Measurements from ENCODE around the gene CPNE2.
A peak's percentile ranks its signal among the peaks of the same experiment; 100 is the strongest.
"Not testable (repeated sequence)": the region's sequence is repeated elsewhere in the genome, so short reads cannot be mapped to it uniquely, and the experiment has no call there.

Gene CPNE2

DNA sequence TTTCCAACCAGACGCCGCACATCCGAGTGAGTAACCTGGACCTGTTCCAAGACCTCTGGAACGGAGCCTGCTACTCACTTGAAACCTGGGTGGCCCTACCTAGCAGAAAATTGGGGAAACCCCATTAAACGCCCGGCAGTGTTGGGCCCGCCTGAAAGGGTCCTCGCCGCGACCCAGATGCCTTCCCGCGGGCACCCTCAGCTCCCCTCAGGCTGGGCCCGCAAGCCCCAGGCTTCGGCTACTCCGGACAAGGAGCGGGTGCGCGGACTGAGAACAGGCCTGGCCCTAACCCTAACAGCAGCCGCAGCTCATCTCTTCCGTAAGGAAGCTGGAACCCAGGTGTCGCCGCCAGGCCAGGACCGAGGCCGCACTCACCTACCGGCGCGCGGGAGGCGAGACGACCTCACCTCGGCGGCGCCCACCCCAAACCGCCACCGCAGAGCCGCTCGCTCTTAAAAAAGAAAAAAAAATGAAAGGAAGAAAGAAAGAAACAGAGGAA, 93.1 kb downstream of the CPNE2 start:
- H3K27me3 ChIP-seq = no peaks in the 10 kb centered on the region
- H3K9me3 ChIP-seq = no peaks in the 10 kb centered on the region
- peak; percentile 62 for DNase-seq
- peak overlapping the region; percentile 98 for H3K4me3 ChIP-seq (ENCODE audit: low read depth, low read length)
- TF ChIP-seq, protein P1, sequence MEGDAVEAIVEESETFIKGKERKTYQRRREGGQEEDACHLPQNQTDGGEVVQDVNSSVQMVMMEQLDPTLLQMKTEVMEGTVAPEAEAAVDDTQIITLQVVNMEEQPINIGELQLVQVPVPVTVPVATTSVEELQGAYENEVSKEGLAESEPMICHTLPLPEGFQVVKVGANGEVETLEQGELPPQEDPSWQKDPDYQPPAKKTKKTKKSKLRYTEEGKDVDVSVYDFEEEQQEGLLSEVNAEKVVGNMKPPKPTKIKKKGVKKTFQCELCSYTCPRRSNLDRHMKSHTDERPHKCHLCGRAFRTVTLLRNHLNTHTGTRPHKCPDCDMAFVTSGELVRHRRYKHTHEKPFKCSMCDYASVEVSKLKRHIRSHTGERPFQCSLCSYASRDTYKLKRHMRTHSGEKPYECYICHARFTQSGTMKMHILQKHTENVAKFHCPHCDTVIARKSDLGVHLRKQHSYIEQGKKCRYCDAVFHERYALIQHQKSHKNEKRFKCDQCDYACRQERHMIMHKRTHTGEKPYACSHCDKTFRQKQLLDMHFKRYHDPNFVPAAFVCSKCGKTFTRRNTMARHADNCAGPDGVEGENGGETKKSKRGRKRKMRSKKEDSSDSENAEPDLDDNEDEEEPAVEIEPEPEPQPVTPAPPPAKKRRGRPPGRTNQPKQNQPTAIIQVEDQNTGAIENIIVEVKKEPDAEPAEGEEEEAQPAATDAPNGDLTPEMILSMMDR (IDR thresholded peaks at IDR 0.05; ENCODE audit: low read depth, low read length) = no peak
- H3K36me3 ChIP-seq = no peaks in the 10 kb centered on the region
- peaks cover 3% of the 10 kb centered on the region; the same call in 1 of the 2 replicates for H3K4me1 ChIP-seq

DNA sequence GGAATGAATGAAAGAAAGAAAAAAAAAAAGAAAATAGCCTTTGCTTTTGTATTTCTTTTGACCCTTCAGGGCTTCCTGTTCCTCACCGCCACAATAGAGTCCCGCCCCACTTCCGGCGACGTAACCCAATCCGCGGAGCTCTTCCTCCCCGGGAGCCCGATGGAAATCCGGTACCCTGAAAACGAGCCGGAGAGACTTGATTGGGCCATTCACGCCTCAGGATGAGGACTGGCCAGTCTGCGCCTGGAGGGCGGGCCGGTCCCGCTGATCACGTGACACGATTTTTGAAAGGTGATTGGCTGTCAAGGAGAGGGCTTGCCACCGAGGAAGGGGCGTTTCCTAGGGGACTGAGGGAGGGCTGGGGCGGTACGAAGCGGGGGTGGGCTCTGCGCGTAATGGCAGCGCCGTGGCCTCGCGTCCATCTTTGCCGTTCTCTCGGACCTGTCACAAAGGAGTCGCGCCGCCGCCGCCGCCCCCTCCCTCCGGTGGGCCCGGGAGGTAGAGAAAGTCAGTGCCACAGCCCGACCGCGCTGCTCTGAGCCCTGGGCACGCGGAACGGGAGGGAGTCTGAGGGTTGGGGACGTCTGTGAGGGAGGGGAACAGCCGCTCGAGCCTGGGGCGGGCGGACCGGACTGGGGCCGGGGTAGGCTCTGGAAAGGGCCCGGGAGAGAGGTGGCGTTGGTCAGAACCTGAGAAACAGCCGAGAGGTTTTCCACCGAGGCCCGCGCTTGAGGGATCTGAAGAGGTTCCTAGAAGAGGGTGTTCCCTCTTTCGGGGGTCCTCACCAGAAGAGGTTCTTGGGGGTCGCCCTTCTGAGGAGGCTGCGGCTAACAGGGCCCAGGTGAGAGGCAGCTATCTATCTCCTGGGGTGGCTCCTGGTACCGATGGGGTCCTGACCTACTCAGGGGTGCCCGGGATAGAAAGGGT, 93.8 kb downstream of the CPNE2 start, which contains the start of the genes PSME3IP1 and RSPRY1:
TSS of gene PSME3IP1 (minus strand) at position 95 of the 927 bp plus-strand sequence. CDS start 12,185 bp downstream, outside the sequence.
TSS of gene RSPRY1 (plus strand) at position 385 of the 927 bp plus-strand sequence. CDS start 18,330 bp downstream, outside the sequence.
- Histone ChIP-seq H3K36me3 (no peaks in the 10 kb centered on the region), H3K4me3 (ENCODE audit: low read depth, low read length) (peak within 1 kb of the TSS; percentile 98), H3K27me3 (no peaks in the 10 kb centered on the region), H3K4me1 (peaks cover 3% of the 10 kb centered on the region; the same call in 1 of the 2 replicates), H3K9me3 (no peaks in the 10 kb centered on the region)
- peak; percentile 99 for DNase-seq
- TF ChIP-seq, protein P1 (IDR thresholded peaks at IDR 0.05; ENCODE audit: low read depth, low read length) = no peak

DNA sequence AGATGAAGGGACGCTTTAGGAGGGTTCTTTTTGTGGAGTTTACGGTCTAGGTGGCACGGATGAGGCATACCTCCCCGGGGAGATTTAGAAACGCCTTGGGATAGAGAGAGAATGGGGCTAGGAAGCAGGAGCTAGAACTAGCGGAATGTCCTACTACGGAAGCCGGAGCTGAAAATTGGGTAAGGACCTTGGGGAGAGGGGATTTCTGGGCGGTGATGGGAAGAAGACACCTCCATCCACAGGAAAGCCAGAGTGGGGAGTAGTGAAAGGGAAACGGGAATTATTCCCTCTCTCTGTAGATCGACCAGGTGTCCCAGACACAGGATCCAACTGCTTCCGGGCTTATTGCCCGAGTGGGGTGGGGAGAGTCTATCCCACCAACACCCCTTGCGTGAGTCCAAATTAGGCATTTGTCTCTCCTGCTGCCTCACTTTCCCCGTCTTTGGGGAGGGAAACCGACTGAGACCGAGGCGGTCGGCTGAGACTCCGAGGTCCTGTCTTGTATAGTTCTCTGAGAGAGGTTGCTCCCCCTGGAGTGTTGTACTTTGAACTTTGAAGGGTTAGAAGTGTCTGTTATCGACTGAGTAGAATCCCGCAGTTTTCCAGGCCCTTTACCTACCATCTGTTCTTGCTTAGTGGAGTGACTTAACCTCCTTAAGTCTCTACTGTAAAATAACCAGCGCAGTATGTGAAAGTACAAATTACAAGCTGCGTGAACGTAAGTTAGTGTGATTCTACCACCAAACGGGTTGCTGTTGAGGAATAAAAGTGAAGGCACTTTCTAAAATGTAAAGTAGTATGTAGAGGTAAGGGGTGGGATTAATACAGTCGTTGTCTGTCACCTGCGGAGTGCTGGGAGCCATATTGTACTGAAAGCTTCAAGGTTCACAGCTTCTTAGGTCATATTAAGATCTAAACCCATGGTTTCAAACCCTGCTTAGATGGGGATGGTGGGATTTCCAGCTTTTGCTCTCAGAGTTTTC, 94.8 kb downstream of the CPNE2 start:
- no peaks in the 10 kb centered on the region for H3K36me3 ChIP-seq
- no peaks in the 10 kb centered on the region for H3K27me3 ChIP-seq
- peaks cover 3% of the 10 kb centered on the region; the same call in 1 of the 2 replicates for H3K4me1 ChIP-seq
- TF ChIP-seq, protein P1 (IDR thresholded peaks at IDR 0.05; ENCODE audit: low read depth, low read length) = no peak
- peak overlapping the region; percentile 98 for H3K4me3 ChIP-seq (ENCODE audit: low read depth, low read length)
- DNase-seq = no peak
- H3K9me3 ChIP-seq = no peaks in the 10 kb centered on the region

DNA sequence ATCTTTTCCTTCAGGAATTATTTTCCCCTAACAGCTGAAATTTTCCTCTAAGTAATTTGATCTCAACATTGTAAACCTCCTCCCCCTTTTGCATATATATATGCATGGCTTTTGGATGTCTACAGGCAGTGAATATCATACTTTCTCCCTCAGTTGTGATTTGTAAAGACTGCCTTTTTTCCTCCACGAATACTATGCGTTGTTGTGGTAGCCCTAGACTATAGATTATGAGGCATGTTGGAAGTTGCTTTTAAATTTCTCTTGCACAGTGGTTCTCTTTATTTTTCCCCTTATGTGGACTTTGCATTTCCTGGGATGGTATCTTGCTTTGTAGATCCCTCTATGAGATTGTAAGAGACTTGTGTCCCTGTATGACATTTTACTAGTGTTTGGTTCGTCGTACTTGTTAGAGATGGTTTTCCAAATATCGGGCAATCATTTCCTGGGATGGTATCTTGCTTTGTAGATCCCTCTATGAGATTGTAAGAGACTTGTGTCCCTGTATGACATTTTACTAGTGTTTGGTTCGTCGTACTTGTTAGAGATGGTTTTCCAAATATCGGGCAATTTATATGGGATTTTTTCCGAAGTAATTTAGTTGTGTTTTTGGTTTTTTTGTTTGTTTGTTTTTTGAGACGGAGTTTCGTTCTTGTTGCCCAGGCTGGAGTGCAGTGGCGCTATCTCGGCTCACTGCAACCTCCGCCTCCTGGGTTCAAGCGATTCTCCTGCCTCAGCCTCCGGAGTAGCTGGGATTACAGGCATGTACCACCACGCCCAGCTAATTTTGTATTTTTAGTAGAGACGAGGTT, 95.7 kb downstream of the CPNE2 start:
- not testable (repeated sequence) for DNase-seq, H3K4me1 ChIP-seq, H3K9me3 ChIP-seq, H3K36me3 ChIP-seq, H3K27me3 ChIP-seq
- H3K4me3 ChIP-seq (ENCODE audit: low read depth, low read length) = peak overlapping the region; percentile 98

DNA sequence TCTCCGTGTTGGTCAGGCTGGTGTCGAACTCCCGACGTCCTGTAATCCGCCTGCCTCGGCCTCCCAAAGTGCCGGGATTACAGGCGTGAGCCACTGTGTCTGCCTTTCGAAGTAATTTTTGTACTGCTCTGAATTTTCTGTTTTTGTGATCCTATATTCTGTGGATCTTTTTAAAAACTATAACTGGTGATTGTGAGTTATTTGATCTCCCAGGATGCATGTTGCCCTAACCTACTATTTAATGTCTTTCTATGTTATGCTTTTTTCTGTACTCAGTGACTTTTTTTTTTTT, 96.3 kb downstream of the CPNE2 start:
- H3K27me3 ChIP-seq = no peaks in the 10 kb centered on the region
- TF ChIP-seq, protein P1 (IDR thresholded peaks at IDR 0.05; ENCODE audit: low read depth, low read length) = no peak
- H3K4me1 ChIP-seq = peaks cover 3% of the 10 kb centered on the region; the same call in 1 of the 2 replicates
- no peak overlapping the region for H3K4me3 ChIP-seq (ENCODE audit: low read depth, low read length)
- no peaks in the 10 kb centered on the region for H3K36me3 ChIP-seq
- no peaks in the 10 kb centered on the region for H3K9me3 ChIP-seq
- DNase-seq = no peak

DNA sequence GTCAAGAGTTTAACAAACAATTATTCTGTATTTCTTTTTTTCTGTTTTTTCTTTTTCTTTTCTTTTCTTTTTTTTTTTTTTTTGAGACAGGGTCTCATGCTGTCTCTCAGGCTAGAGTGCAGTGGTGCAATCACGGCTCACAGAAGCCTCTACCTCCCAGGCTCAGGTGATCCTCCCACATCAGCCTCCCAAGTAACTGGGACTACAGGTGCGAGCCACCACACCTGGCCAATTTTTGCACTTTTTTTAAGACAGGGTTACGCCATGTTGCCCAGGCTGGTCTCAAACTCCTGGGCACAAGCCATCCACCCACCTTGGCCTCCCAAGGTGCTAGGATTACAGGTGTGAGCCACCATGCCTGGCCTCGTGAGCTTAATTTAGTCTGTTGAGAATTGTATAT, 97.1 kb downstream of the CPNE2 start:
- not testable (repeated sequence) for H3K4me1 ChIP-seq; DNase-seq; H3K27me3 ChIP-seq; H3K4me3 ChIP-seq (ENCODE audit: low read depth, low read length); H3K9me3 ChIP-seq; H3K36me3 ChIP-seq

All from BE2C (cell line).